ENCODE measurements around the gene AAK1. TPM values are rescaled to one million over a fixed set of nuclear protein-coding genes. Genes with fewer than 3 reads are reported as not detected.

AAK1 gene
- polyA plus RNA-seq, 1 of the 3 experiments (the other 2 are of a cell fraction): 13.4 TPM

GRCh38 chr2:69471793-69472192, 171.7 kb downstream of the AAK1 start (continued):
- TF ChIP-seq CTCF (IDR thresholded peaks at IDR 0.05) (no peak), GABPA (IDR thresholded peaks at IDR 0.05; ENCODE audit: low read depth) (no peak), SMC3 (IDR thresholded peaks at IDR 0.05; ENCODE audit: low read depth, low read length) (no peak)

GRCh38 chr2:69470911-69471310, 172.6 kb downstream of the AAK1 start:
- H3K9ac ChIP-seq: no peak overlapping the region
- H3K79me2 ChIP-seq (ENCODE audit: insufficient read depth): no peaks in the 10 kb centered on the region
- no peaks in the 10 kb centered on the region for H3K9me2 ChIP-seq
- no peak overlapping the region for H3K4me2 ChIP-seq
- H3K27me3 ChIP-seq (ENCODE audit: insufficient read depth): no peaks in the 10 kb centered on the region
- peaks cover 6% of the 10 kb centered on the region for H3F3A ChIP-seq (replicated peaks; ENCODE audit: insufficient read depth)
- H2AFZ ChIP-seq (ENCODE audit: low read depth): no peak overlapping the region
- no peak for DNase-seq
- ChIA-PET POLR2A (no interaction called here), CTCF (interaction anchor here (0.8 kb wide), 1 partner anchor 10 kb away, joined by 3 read pairs; no protein-coding TSS in a partner anchor)
- H4K20me1 ChIP-seq (ENCODE audit: insufficient read depth): no peaks in the 10 kb centered on the region
- H3K27ac ChIP-seq (ENCODE audit: low read depth in 2 of 2, low read length in 1 of 2): no peak overlapping the region
- H3K36me3 ChIP-seq (replicated peaks in 1 of 2; ENCODE audit: control insufficient read depth in 1 of 2, insufficient read depth in 2 of 2, low read length in 1 of 2): peaks cover 22 to 26% of the 10 kb centered on the region in 2 experiments
- H3K4me3 ChIP-seq (ENCODE audit: low read depth in 2 of 2, low read length in 1 of 2): no peak overlapping the region
- 91% methylated on average over 5 of the region's 5 CpGs for whole genome bisulfite sequencing (ENCODE audit: low lambda C conversion rate)
- no peaks in the 10 kb centered on the region for H3K9me3 ChIP-seq
- H3K4me1 ChIP-seq (ENCODE audit: control insufficient read depth in 1 of 2, insufficient read depth in 2 of 2, low read depth in 1 of 2, low read length in 1 of 2): peaks cover 0 to 4% of the 10 kb centered on the region in 2 experiments; a peak in 2 of 4 replicates
- TF ChIP-seq RXRA (IDR thresholded peaks at IDR 0.05; ENCODE audit: borderline replicate concordance, low read depth): no peak
- TF ChIP-seq ELF1 (IDR thresholded peaks at IDR 0.05): no peak
- no peak for TF ChIP-seq GATA2 (CRISPR knock-in tag; IDR thresholded peaks at IDR 0.05)
- no peak for TF ChIP-seq ZBTB33 (IDR thresholded peaks at IDR 0.05; ENCODE audit: borderline replicate concordance, low read depth)
- no peak for TF ChIP-seq REST (IDR thresholded peaks at IDR 0.05; ENCODE audit: low read depth, low read length)
- TF ChIP-seq POLR2AphosphoS5 (IDR thresholded peaks at IDR 0.05; ENCODE audit: low read depth, low read length): no peak
- no peak for TF ChIP-seq IRF3 (IDR thresholded peaks at IDR 0.05; ENCODE audit: low read depth, low read length)
- TF ChIP-seq RCOR1 (IDR thresholded peaks at IDR 0.05; ENCODE audit: low read length): no peak
- no peak for TF ChIP-seq FOXM1 (IDR thresholded peaks at IDR 0.05; ENCODE audit: low read depth)
- no peak for TF ChIP-seq EP300 (IDR thresholded peaks at IDR 0.05; ENCODE audit: borderline replicate concordance in 1 of 2, low read depth in 1 of 2, low read length in 1 of 2)
- no peak for TF ChIP-seq YY1 (IDR thresholded peaks at IDR 0.05; ENCODE audit: low read depth)
- TF ChIP-seq FOSL2 (IDR thresholded peaks at IDR 0.05; ENCODE audit: borderline replicate concordance, low read depth): no peak
- no peak for TF ChIP-seq EZH2phosphoT487 (IDR thresholded peaks at IDR 0.05; ENCODE audit: borderline replicate concordance, low read depth)
- no peak for TF ChIP-seq CHD2 (IDR thresholded peaks at IDR 0.05; ENCODE audit: low read length, partially characterized antibody)
- no peak for TF ChIP-seq SMC3 (IDR thresholded peaks at IDR 0.05; ENCODE audit: low read depth, low read length)
